HPDE6-E6E7 (cell line): ENCODE results near the gene CTNNA2.

Experiments used
- DNase-seq: peaks from one replicate; pipeline ENCODE4 v3.0.0; 2011; ENCODE audit warnings: missing footprints; ENCODE audit errors: extremely low spot score

The CTNNA2 gene

GRCh38 chr2:80392441-80392840, 879.6 kb downstream of the CTNNA2 start:
- DNase-seq = no peak

GRCh38 chr2:80393991-80394390, 881.1 kb downstream of the CTNNA2 start:
- DNase-seq = no peak

- no peak for DNase-seq
These were observed 882.4 kb downstream of the CTNNA2 start for GRCh38 chr2:80395251-80395650.

- no peak for DNase-seq
These were observed 883.4 kb downstream of the CTNNA2 start for GRCh38 chr2:80396276-80396675.

GRCh38 chr2:80403081-80403480, 890.2 kb downstream of the CTNNA2 start:
- no peak for DNase-seq

GRCh38 chr2:80407377-80407776, 894.5 kb downstream of the CTNNA2 start:
- DNase-seq = no peak

- DNase-seq = no peak
These were observed 897.5 kb downstream of the CTNNA2 start for GRCh38 chr2:80410346-80410745.

- no peak for DNase-seq
These were observed 900.3 kb downstream of the CTNNA2 start for GRCh38 chr2:80413136-80413535.

GRCh38 chr2:80417737-80418136, 904.9 kb downstream of the CTNNA2 start:
- no peak for DNase-seq

GRCh38 chr2:80420530-80421208, 907.8 kb downstream of the CTNNA2 start:
- no peak for DNase-seq

GRCh38 chr2:80429251-80429650, 916.4 kb downstream of the CTNNA2 start:
- DNase-seq = no peak

GRCh38 chr2:80437959-80438358, 925.1 kb downstream of the CTNNA2 start:
- DNase-seq = no peak

- DNase-seq = no peak
These were observed 925.8 kb downstream of the CTNNA2 start for GRCh38 chr2:80438686-80439085.

GRCh38 chr2:80454628-80455027, 941.8 kb downstream of the CTNNA2 start:
- no peak for DNase-seq

GRCh38 chr2:80459028-80459427, 946.2 kb downstream of the CTNNA2 start:
- no peak for DNase-seq

- no peak for DNase-seq
These were observed 948.8 kb downstream of the CTNNA2 start for GRCh38 chr2:80461505-80462197.

- DNase-seq = no peak
These were observed 949.8 kb downstream of the CTNNA2 start for GRCh38 chr2:80462654-80463053.

- DNase-seq = no peak
These were observed 951.4 kb downstream of the CTNNA2 start for GRCh38 chr2:80464275-80464674.

- DNase-seq = no peak
These were observed 954.5 kb downstream of the CTNNA2 start for GRCh38 chr2:80467262-80467811.

GRCh38 chr2:80469428-80469827, 956.6 kb downstream of the CTNNA2 start:
- DNase-seq = no peak

- no peak for DNase-seq
These were observed 960.2 kb downstream of the CTNNA2 start for GRCh38 chr2:80473069-80473468.

GRCh38 chr2:80473796-80474195, 960.9 kb downstream of the CTNNA2 start:
- no peak for DNase-seq

GRCh38 chr2:80475970-80476369, 963.1 kb downstream of the CTNNA2 start:
- no peak for DNase-seq
